ENCODE measurements around the gene TSR1.

The TSR1 gene

DNA sequence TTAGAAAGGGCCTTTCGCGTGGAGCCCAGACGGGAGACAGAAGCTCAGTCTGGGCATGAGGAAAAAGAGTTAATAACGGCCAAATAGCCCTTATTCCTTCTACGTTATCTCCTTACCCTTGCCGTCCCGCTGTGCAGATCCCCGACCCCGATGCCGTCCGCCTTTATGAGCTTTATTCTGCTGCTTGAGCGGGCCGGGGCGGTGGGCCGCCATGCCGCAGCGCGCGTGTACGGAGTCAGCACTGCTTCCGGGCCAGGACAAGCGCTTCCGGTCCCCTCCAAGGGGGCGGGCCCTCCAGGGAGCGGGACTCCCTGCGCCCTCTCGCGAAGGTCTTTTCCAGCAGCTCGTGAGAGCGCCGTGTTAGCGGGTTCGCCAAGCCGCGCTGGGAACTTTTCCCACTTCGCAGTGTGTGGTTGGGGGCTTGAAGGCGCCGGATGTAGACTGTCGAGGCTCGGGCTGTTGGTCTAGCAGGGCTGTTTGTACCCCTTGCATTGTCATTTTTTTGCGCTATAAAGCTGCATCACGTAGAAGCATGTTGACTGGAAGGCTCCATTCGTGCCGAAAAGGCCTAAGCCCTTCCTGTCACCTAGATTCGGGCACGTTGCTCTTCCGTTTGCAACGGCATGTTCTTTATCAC lies at the start of gene TSR1:
TSR1 (minus strand) TSS at position 243 of the 637 bp plus-strand sequence; CDS start at position 213, 30 bp downstream.
- FAIRE-seq = no peak

DNA sequence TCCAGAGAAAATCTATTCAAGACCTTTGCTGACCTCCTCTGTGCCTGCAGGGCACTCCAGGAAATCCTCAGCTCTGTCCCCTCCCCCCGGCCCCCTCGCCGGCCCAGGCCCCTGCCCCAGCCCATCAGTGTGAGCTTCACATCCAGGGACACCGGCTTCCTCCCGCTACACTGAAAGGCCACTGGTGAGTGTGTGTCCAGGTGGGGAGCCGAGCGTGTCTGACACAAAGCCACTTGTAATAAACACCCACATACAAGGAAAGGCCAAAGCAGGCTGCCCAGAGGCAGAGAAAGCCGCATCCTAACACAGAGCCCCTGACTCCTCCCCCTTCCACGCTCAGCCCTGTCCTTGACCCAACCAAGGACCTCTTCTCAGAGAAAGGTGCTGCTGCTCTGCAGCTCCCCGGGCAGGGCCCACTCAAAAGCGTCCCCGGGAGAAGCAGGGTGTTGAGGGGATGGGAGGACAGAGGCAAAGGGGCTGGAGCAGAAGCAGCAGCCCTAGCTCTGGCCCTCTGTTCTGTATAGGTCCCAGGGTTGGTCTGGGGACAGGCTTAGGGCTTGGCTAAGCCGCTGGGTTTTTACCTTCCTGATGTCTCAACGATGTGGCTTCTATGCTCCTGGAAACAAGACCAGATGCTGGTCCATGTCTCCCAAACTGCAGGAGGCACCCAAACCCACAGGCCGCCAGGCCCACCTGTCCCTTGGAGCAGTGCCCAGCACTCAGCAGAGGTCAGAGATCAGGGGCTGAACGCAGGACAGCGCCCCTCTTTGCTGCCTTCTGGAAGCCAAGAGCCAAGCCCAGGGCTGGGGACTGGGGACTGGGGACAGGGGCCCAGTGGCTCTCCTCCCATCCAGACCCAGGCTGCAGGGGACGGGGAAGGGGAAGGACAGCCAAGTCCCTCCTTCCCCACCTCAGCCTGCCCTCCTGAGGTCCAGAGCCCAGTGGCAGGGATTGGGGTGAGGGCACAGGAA lies 49.3 kb upstream of the TSR1 start:
- FAIRE-seq = no peak

DNA sequence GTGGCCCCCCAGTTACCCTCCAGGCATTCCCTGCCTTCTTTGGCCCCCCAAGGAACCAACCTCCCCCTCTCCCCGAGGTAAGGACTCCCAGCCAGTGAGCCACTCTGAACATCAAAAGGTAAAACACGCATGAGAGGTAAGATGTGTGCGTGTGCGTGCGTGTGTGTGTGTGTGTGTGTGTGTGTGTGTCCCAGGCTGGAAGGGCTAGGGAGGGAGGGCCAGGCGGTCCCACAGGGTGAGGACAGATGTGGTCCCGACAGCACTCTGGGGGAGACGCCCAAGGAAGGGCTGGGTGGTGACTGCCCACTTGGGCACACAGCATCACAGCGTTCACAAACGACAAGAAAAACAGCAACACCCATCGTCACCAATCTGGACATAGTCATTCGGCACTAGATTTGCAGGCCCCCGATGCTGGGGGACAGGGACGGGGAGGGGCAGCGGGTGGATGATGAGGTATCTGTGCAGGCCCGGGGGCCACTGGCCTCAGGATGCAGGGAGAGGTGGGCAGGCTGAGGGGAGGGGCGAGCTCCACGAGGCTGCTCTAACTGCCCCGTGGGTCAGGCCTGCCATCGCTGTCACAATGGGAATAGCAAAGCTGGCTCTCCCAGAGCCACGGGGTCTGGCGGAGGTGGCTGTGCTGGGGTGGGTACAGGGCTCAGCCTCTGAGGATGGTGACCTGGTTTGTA lies 48.3 kb upstream of the TSR1 start:
- FAIRE-seq = no peak

DNA sequence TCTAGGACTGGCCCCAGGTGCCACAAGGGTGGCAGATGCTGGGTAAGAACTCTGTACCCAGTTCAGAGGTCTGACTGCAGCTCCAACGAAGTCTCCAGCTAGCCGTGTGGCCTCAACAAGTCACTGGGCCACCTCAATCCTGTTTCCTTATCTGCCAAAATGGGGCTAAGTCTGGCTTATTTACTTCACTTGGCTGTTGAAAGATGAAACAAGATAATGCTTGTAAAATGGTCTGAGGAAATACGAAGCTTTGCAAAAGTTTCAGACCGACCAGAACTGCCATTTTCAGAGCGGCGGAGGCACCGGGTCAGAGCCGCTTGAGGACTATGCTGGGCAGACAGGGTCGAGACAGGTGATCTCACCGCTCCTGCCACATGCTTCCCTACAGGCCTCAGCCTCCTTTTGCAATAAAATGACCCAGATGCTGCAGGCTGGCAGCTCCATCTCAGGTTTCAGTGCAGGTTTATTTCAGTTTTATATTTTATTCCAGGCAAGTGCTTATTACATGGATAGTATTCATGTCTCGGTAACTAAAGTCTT lies 47.4 kb upstream of the TSR1 start:
- no peak for FAIRE-seq

DNA sequence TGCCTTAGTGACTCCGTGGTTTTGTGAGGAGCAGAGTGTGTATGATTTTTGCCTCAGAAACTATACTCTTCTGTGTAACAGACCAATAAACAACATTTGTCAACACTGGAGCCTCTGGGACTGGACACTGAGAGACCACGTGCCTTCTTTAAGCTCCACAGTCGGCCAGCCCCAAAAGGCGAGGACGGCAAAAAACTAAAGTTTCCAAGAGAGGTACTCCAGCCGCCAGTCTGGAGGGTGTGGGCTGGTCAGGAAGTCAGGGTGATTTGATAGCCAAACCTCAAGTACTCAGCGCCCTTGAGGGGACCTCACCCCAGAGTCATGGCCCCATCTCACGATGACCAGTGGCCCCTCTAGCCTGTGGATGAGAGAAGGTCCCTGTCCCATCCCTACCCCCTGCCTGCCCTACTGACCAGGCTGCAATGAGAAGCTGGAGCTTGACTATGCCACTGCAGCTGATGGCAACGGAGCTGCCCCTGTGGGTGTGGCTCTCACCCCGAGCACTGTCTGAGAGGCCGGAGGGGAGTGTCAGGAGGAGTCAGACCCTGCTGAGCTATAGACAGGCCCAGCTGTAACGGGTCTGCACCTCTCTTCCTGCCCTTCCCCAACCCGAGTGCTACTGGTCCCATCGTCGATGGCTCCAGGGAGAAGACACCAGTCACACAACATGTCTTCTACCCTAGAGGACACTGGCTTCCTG lies 44.8 kb upstream of the TSR1 start:
- FAIRE-seq = no peak

DNA sequence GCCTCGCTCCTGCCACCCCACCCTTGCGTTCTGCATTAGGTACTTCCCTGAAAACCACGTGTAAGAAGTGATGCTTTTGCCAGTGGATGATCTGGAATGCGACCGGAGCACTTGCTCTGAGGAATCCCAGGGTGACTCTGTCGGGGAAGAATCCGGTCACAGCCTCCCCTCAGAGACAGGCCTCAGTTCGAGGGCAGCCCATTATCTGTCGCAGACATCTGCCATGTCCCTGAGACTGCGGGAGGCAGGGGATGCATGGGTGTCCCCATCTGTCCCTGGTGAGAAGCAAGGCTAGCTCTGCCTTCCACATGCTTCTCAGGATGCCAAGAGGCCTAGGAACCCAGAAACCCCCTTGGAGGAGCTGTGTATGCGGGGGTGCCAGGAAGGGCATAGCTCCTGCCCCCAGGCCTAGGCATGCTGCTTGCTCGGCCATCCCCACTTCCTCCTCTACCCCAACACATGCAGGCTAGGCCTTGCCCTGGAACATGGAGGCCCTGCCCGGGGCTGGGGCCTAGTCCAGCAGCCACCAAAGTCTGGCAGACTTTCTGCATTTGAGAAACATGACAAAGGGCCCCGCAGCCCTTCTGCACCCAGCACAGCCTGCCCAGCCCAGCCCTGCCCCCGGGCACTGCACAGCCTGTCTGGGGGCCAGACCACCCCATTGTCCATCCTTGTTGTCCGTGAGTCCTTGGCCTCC lies 44.1 kb upstream of the TSR1 start:
- no peak for FAIRE-seq

DNA sequence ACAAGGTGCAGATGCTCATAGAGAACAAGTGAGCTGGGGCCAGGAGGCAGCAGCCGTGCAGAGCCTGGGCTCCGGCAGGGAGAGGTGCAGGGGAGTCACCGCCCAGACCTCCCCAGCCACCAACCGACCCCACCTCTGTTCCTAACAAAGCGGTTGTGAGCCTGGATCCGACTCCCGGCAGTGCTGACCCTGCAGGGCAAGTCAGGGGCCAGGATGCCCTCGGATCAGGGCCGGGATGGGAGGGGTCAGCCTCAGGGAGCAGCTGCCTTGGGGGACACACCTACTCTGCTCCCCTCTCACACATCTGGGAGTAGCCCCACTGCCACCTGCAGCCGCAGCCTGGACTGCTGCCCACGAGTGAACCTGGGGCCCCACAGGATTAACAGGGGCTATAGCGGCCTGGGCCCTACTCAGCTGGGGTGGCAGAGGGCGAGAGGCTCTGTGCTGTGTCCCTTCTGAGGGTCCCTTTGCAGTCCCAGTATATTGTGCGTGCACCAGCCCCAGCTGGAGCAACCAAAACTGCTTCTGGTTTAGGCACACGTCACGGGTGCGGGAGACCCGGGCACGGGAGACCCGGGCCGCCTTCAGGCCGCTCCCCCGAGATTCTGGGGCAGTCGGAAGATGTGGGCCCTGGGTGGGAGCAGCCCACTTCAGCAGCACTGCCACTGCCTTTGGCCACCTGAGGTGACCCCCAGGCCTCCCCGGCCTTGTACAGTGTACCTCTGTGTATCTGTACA lies 43.4 kb upstream of the TSR1 start:
- FAIRE-seq = no peak

DNA sequence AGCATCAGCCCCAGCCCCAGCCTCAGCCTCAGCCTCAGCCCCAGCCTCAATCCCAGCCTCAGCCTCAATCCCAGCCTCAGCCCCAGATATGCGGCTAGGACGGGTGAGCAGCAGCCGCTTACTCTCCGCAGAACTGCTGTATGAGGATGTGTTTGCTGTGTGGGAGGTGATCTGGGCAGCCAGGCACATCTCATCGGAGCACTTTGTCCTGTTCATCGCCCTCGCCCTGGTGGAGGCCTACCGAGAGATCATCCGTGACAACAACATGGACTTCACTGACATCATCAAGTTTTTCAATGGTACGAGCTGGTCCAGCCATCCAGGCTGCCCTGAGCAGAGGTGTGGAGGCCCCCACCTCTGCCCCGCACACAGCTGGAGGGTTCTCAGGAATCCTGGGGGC lies 42.6 kb upstream of the TSR1 start:
- FAIRE-seq = no peak

DNA sequence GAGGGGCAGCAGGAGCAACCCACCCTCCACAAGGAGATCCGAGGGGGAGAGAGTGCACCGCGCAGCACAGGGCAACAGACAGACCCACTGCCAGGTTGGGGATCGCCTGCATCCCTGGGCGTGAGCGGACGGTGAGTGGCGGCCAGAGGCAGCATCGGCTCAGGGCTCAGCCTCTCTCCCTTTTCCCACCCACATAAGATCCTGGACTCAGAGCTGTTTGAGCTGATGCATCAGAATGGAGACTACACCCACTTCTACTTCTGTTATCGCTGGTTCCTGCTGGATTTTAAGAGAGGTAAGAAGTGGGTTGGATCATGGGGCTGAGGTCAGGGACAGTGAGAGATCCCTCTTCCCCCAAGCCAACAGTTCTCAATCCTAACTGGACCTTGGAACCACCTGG lies 41.4 kb upstream of the TSR1 start:
- FAIRE-seq = no peak

DNA sequence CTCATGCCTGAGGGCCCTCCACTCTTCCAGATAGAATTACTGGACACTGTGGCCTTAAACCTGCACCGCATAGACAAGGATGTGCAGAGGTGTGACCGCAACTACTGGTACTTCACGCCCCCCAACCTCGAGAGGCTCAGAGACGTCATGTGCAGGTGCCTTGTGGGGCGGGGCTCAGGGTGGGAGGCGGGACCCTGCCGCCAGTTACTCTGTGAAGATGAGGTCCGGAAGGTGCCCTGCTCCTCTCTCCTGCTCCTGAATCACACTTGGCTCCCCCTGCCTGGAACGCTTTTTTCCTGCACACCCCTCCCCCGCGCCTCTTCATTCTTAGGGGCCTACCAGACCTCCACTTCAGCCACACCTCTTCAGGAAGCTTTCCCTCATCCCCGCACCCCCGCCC lies 39.9 kb upstream of the TSR1 start:
- no peak for FAIRE-seq

DNA sequence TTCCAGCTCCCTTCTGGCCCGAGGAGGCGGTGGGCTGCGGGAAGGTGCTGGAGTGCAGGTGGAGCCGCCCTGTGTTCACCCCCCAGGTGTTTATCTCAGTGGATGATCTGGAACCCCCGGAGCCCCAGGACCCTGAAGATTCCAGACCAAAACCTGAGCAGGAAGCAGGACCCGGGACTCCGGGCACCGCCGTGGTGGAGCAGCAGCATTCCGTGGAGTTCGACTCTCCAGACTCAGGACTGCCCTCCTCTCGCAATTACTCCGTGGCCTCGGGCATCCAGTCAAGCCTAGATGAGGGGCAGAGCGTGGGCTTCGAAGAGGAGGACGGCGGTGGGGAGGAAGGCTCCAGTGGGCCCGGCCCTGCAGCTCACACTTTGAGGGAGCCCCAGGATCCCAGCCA lies 39.1 kb upstream of the TSR1 start:
- no peak for FAIRE-seq

DNA sequence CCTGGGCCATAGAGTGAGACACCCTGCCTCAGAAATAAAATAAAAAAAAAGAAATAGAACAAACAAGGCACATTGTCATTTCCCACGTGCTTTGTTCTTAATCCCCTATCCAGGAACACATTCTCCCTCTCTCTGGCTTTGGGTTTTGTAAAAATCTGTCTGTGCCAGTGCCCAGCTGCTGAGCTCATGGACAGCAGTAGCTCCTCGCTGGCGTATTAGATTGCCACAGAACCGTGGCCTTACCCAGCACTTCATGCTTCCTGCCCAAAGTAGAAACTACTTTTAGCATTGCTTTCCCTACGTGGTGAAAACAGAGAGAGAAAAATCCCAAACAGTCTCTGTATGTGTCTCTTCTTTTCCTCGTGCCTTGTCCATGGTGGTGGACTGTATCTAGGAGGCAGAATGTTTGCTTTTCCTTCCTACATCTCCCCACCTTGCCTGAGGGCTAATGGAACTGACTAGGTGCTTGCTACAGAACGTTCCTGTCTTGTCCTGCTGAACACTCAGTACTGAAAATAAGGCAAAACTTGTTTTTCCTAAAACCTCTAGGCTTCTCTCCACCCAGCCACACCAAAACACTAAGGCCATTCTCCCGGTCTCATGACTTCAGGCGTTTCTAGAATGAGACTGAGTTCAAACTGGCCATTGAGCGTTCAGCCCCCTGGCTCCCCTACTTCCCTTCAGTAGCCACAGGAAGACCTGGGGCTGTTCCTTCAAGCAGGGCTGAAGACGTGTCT lies 38.5 kb upstream of the TSR1 start:
- FAIRE-seq = no peak

DNA sequence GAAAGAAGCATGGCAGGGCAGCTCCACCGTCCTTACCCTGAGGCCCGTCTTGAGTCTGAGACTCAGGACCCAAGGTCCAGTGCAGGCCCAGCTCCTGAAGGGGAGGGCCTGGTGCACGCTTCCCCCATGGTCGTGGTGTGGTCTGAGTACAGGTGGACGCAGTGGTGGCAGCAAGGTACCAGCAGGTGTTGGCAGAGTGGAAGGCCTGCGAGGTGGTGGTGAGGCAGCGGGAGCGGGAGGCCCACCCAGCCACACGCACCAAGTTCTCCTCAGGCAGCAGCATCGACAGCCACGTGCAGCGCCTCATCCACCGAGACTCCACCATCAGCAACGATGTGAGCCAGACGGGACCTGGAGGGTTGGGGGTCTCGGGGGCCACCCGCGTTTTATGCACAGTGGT lies 36.9 kb upstream of the TSR1 start:
- no peak for FAIRE-seq

DNA sequence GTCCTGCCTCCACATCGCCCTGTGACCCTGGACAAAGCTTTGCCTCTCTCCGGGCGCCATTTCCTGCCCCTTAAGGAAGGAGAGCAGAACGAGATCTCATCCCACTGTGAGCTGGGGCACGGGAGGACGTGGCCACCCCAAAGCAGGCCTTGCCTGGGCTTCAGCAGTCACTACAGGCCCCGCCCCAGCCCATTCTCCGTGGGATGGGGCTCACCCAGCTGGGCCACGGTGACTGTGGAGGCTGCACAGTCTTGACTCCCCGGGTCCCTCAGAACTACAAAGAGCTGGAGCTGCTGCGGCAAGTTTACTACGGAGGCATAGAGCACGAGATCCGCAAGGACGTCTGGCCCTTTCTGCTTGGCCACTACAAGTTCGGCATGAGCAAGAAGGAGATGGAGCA lies 36.4 kb upstream of the TSR1 start:
- no peak for FAIRE-seq

DNA sequence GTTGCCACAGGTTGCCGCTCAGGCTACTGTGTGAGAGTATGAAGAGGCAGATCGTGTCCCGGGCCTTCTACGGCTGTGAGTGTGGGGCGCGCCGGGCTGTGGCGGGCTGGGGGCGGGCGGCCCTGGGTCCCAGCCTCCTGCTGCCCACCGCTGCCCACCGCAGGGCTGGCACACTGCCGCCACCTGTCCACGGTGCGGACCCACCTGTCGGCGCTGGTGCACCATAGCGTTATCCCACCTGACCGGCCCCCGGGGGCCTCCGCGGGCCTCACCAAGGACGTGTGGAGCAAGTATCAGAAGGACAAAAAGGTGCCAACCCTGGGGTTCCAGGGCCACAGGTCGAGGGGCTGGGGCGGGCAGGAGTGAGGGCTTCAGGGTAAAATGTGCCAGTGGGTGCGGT lies 35.9 kb upstream of the TSR1 start:
- no peak for FAIRE-seq

DNA sequence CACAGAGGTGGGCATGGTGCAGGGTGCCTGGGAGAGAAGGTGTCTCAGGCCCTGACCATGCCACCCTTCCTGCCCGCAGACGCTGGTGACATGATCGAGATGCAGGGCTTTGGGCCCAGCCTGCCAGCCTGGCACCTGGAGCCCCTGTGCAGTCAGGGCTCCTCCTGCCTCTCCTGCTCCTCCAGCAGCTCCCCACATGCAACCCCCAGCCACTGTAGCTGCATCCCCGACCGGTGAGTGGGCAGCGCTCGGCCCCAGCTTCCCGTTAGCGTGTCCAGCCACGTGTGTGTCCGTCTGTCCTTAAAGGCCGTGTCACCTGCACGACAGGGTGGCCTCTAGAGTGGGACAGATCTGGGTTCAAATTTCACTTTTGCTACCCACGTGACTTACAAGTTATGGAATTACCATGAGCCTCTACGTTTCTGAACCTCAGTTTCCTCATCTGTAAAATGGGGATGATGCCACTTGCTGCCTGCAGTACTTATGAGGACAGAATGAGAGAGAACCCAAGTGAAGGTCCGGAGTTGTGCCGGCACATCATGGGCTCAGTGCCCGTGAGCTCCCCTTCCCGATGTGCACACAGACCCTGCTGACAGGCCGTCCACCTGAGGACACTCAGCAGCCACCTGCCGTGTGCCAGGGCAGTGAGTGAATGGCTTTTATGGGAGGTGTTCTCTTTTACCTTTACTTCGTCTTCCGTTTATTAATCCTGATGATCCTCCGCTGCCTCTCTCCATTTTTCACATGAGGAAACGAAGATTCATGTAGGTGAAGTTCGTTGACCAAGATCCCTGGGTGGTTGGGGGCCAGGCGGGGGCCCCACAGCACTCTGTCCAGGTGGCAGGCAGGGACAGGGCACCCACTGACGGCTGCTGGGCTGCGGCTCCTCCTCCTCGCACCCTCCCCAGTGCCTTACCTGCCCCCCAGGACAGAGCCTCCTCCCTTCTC lies 35.2 kb upstream of the TSR1 start:
- FAIRE-seq = no peak

DNA sequence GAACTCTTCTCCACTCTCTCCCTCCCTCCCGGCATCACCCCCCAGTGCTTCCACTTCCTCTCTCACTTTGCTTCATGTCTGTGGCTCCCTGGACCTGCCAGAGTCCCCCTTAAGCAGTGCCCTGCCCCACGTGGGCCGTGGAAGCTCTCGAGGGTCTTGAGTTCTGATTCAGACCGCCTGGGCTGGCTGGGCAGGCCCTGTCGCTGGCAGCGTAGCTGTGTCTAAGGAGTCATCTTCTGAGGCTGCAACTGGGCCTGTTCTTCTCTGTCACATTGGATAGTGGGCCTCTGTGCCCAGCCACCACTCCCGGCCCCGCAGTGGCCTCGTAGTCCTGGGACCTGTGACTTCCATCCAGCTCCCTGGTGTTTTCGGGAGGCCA lies 33.9 kb upstream of the TSR1 start:
- no peak for FAIRE-seq

DNA sequence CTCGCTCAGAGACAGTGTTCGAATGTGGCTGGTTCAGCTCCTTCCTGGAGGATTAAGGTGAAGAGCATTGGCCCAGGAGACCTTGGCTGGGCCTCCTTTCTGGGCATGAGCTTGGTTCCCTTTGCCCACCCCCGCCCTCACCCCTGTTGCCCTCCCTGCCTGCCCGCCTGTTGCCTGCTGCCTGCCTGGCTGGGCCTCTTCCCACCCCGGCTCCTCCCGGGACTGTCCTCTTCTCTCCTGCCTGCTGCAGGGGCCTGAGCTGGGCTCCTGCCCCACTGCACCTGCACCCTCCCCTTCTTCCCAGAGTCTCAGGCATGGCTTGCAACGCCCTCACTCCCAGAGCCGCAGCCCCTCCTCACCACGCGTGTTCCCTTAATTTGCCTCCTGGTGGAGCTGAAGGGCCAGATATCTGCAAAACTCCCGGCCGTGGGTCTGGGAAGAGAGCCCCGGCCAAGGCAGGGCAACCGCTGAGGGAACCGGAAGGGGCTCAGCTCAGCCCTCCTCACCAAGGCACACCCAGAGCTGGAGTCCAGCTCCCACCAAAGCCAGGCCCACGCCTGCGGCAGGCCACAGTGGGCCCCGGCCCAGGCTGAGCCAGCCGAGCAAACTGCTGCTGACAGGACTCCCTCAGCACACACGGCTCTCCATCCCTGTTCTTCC lies 33.4 kb upstream of the TSR1 start:
- no peak for FAIRE-seq

DNA sequence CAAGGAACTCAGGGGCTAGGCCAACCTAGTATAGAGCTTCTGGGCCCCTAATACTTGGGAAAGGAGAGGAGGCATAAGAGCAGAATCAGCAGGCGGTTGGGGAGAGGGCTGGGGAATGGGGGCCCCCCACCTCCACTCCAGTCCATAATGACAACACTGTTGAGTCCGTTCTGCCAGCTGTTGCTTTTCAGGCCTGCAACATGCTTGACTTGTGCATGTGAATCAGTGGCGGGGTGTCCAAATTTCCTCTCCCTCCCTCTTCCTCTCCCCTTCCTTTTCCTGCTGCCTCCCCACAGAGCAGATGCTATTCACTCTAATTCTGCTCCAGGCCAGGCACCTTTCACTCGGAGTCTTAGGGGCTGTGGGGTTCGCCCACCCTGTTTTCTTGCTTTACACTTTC lies 32.8 kb upstream of the TSR1 start:
- FAIRE-seq = no peak
